Iris pigment epithelial cell (primary cell): ENCODE data around the gene MRPL28.
"Not testable (repeated sequence)": the region's sequence is repeated elsewhere in the genome, so short reads cannot be mapped to it uniquely, and the experiment has no call there.

Source experiments
- DNase-seq: peaks from one replicate; pipeline ENCODE4 v3.0.0-alpha.2; 2011; ENCODE audit warnings: low read depth

MRPL28 gene

DNA sequence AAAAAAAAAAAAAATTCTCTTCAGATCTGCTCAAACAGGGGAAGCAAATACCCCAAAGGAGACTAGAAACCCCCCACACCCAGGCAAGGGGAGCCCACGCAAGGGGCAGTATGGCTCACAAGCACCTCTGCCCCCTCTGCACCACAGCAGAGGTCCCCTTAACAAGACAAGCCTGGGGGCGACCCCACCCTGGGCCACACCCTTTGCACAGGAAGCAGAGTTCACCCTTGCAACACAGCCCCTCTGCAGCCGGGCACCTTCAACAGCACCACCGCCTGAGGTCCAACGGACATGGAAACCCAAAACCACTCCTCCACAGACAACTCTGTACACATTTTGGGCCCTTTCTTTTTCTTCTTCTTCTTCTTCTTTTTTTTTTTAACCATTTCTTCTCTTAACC lies 30.7 kb downstream of the MRPL28 start:
- no peak for DNase-seq

DNA sequence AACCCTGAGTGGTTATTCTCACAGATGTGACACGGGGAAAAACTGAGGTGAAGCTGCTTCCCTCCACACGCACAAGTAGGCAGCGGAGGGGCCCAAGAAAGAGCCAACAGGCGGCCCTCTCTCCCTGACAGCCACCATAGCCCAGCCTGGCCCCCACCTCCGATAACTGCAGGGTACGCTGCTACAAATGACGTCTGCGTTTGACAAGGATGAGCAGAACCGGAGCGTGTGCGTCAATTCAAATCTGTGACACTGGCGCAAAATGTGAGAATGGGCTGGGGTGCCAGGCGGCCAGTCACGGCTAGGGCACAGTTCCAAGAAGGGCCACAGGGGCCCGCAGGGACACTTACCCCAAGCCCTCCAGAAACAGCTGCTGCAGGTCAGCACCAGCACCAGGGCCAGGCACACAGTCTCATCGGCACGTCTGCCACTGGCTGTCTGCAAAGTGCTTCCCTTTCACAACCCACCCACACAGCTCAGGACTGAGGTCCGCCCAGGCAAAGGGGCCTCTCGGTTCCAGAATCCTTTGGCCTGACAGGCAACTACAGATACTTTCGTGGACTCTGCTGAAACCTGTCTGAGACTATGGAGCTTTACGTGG lies 32.3 kb downstream of the MRPL28 start:
- DNase-seq, result no peak

DNA sequence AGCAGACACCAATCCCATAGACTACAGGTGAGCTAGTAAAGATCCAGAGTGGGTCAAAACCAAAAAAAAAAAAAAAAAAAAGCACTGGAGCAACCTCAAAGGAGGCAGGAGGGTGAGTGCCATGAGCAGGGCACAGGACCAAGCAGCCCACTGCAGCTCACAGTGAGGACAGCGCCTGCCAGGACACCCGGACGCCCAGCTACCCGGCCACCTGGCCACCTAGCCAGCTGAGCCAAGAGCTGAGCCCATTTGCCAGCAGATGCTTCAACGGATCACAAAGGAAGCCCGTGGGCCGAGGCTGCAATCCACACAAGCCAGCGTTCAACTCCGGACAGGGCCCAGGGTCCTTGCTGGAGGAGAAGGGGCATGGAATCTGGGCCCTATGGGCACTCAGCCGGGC lies 32.9 kb downstream of the MRPL28 start:
- no peak for DNase-seq

DNA sequence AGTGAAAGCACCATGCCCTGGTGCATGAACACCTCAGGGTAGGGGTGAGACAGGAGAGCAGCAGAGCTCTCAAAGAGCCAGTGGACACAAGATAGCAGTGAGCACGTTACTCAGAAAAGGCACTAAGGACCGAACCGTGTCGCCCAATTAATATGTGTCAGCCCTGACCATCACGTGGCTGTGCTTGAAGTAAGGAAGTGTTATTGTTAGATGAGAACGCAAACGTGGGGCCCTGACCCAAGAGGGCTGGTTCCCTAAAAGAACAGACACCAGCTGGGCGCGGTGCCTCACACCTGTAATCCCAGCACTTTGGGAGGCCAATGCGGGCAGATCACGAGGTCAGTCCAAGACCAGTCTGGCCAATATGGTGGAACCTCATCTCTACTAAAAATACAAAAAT lies 34.1 kb downstream of the MRPL28 start:
- DNase-seq, result no peak

DNA sequence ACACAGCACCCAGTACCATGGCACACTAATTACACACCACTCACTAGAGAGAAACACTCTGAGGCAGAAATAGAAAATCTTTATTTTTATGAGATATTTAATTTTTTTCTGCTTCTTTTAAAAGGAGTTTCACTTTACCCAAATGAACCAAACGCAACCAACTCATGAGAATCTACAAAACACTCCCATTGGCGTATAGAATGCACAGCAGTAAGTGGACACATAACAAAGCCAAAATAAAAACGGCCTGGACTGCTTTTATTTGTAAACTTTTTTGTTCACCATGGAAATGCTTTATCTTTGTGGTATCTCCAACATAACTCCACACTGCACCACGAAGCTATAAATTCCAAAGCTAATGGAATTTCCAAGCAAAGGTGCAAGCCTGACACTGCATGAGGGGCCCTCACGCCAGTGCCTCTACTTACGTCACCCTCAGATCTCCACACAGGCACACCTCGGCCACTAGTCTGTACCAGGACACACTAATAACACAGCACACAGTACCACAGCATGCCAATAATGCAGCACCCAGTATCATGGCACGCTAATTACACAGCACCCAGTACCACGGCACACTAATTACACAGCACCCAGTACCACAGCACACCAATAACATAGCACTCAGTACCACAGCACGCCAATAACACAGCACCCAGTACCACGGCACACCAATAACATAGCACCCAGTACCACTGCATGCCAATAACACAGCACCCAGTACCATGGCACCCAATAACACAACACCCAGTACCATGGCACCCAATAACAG lies 35.3 kb downstream of the MRPL28 start:
- not testable (repeated sequence) for DNase-seq

DNA sequence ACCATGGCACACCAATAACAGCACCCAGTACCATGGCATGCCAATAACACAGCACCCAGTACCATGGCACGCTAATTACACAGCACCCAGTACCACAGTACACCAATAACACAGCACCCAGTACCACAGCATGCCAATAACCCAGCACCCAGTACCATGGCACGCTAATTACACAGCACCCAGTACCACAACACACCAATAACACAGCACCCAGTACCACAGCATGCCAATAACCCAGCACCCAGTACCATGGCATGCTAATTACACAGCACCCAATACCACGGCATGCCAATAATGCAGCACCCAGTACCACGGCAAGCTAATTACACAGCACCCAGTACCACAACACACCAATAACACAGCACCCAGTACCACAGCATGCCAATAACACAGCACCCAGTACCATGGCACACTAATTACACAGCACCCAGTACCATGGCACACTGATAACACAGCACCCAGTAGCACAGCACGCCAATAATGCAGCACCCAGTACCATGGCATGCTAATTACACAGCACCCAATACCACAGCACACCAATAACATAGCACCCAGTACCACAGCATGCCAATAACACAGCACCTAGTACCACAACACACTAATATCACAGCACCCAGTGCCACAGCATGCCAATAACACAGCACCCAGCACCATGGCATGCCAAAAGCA lies 36.0 kb downstream of the MRPL28 start:
- DNase-seq, result not testable (repeated sequence)

DNA sequence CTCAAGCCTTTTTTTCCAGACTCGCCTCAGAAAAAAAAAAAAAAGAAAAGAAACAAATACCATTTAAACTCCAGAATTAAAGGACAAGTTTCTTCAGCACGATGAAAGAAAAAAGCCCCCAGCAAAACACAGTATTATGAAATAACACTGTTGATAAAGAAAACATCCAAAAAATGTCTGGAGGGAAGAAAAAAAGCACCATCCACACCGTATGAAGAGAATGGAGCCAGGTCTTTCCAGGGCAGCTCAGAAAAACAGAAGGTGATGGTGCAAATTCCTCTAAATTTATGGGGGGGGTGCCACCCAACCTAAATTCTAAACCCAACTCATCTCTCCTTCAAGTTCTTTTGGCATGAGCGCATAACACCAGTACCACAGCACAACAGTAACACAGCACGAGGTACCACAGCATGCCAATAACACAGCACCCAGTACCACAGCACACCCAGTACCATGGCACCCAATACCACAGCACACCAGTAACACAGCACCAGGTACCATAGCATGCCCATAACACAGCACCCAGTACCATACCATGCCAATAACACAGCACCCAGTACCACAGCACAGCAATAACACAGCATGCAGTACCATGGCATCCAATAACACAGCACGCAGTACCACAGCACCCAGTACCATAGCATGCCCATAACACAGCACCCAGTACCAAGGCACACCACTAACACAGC lies 36.8 kb downstream of the MRPL28 start:
- DNase-seq, result no peak

DNA sequence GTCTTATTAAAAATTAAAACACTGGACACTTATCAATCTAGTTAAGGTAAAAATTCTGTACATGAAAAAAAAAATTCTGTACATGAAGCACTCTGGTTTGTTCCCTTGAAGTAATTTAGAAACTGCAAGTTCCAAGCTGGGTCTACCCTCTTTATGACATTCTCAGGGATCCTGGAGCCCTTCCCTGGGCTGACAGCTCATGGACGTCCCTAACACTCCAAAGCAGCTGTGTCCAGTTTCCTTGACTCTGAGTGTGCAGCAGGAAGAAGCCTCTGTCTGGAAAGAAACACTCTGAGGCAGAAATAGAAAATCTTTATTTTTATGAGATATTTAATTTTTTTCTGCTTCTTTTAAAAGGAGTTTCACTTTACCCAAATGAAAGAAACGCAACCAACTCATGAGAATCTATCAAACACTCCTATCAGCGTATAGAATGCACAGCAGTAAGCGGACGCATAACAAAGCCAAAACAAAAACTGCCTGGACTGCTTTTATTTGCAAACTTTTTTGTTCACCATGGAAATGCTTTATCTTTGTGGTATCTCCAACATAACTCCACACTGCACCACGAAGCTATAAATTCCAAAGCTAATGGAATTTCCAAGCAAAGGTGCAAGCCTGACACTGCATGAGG lies 39.0 kb downstream of the MRPL28 start:
- DNase-seq, result not testable (repeated sequence)

DNA sequence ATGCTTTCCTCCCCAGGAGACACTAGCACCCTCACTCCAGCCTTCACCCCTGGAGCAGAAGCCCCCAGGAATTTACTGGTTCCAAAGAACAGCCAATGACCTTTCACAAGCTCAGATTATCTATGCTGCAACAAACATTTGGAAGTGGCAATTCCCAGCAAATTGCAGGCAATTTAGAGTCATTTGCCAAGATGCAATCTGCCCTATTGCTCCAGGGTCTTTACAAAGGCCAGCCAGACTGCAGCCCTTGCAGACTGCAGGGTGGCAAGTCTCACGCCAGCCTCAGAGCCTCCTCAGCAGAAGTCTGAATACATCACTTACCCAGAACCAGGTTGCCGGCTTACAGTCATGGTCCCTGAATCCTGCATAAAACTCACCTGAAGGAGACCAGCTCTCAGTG lies 39.6 kb downstream of the MRPL28 start:
- no peak for DNase-seq

DNA sequence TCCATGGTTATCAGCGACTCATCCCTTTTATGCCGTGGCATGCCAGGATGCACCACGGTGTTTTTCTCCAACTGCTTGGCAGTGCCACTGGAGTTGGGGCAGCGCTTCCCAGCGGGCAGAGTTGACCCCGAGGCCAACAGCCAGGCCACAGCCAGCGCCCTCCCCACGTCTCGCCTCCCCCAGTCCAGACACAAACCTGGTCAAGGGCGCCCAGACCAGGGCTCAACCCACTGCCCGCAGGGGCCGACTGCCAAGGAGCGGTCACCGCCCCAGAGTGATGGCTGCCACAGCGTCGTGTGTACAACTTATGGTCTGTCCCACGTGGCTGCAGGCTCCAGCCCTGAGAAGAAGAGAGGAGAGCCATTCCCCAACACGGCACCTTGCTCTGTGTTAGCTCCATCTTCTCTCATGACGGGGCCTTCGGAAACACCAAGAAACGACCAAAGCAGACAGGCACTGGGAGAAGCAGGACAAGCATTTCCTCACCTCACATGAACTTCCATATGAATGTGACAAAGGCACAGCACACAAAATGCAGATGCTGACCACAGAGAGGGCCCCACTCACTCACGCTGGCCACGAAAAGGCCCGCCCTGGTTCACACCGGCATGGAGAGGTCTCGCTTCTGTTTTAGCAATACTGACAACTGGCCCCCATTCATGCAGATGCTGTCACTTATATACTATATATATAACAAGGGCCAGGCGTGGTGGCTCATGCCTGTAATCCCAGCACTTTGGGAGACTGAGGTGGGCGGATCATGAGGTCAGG lies 44.8 kb downstream of the MRPL28 start:
- no peak for DNase-seq

DNA sequence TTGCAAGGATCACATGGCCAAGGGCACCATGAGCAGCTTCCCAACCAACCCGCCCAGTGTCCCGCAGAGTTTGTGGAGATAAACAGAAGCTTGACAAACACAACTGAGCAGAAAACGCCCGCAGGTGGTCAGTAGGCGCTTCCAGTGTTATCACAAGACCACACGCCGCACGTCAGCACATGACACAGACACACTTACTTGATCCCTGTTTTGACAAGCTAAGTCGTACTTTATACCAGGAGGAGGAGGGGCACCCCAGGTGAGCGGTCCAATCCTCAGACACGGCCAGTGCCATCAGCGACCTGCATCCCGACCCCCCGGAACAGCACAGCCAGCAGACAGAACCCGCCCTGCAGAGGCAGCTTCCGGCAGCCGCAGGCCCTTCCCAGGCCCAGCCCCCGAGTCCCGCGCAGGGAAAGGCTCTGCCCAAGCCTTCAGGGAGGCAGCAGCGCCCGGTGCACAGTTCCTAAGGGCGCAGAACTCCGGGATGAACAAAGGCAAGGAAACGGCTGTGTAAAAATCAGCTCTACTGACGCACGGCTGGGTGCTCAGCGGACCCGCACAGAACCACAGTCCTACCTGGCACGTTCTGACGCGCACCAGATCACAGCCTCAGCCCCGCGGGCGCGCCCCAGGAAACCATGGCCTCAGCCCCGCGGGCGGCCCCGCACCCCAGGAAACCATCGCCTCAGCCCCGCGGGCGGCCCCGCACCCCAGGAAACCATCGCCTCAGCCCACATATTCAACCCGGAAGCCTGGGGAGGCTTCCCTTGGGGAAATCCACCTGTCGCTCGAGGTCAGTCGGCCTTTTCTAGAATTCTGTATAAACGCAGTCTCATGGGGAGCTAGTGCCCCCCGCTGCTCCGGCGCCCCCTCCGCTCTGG lies 45.6 kb downstream of the MRPL28 start:
- no peak for DNase-seq

DNA sequence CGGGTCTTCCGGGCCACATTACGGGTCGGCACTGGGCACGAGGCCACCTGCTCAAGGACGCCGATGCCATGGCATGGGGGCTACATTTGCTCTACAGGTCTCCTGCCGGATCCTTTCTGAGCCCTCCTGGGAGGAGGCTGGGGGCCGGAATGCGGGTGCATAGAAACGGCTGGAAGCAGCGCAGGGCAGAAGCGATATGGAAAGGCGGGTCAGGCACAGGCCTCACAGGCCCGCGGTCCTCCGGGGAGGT lies 46.2 kb downstream of the MRPL28 start:
- no peak for DNase-seq

DNA sequence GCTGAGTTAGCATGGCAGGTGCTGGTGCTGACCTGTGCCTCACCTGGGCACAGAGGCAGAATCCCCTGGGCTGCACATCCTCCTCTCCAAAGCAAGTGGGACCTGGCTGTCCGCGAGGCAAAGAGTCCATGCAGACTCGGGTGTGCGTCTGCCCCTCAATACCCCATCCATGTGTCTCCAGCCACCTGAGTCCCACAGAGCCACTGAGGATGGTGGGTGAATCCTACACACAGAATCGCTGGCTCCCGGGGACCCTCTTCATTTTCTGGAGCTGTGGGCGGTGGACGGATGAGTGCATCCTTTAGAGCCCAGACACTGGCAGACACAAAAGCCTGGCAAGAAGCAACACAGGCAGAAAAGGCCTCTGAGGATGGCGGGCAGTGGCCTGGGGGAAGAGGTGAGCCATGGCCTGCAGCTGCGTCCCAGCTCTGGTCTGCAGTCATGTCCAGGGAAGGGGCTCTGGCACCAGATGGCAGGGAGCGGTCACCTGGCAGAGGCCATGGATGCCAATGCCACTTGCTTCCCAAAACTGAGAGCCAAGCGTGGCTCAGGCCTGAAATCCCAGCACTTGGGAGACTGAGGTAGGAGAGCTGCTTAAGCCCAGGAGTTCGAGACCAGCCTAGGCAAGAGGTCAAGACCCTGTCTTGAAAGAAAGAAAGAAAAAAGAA lies 47.7 kb downstream of the MRPL28 start:
- DNase-seq, result no peak

DNA sequence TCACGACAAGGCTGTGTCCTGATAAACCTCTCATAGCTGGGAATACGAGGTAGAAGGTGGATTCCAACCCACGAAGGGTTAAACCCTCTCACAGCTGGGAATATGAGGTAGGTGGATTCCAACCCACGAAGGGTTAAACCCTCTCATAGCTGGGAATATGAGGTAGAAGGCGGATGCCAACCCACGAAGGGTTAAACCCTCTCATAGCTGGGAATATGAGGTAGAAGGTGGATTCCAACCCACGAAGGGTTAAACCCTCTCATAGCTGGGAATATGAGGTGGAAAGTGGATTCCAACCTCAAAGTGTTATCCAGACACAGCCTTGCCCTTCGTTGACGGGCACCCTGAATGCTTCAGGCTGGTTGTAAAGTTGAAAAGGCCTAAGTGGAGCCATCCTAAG lies 48.8 kb downstream of the MRPL28 start:
- DNase-seq, result no peak

DNA sequence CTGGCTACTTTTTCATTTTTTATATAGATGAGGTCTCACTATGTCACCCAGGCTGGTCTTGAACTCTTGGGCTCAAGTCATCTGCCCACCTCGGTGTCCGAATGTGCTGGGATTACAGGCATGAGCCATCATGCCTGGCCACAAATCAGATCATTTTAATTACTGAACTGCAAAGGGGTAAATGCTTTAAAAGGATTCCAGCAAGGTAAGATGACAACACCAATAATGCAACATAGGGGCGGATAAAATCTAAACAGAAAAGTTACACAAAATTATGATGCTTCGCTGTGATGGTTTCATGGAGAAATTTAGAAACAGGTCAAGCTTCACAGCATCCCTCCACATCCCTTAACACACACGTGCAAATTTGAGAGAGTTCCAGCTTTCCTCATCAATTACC lies 50.1 kb downstream of the MRPL28 start:
- DNase-seq, result no peak

DNA sequence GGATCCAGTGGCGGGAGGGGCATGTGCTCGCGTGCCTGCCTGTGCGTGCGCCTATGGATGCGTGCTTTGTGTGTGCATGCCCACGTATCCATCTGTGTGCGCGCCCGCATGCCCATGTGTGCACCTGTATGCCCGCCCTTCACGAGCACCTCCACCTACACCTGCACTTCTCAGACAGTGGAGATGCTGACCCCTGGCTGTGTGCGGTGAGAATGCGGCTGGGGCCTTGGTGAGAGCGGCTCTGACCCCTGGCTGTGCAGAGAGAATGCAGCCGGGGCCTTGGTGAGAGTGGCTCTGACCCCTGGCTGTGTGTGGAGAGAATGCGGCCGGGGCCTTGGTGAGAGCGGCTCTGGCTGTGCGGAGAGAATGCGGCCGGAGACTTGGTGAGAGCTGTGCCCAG lies 51.7 kb downstream of the MRPL28 start:
- DNase-seq, result no peak

DNA sequence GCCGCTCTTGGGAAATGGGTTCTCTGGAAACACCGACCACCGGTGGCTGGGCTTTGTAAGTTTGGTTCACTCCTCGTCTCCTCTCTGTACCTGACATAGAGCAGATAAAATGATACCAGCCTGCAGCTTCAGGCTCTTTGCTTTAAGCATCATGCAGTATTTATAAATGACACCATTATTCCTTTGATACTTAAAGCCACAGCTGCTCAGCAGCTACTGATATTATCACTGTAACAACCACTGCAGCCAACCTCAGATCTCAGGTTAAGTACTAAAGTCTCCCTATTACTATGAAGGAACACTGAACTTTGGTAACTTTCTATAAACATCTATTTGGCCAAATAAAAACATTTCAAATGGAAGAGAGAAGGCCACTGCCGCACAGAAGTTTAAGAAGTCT lies 52.8 kb downstream of the MRPL28 start:
- DNase-seq, result no peak
